Measurements from ENCODE around the gene DNAJC7. TPM values are rescaled to one million over a fixed set of nuclear protein-coding genes. Genes with fewer than 3 reads are reported as not detected.

DNAJC7 gene
- total RNA-seq, 1 donor from 2014 or later = 95.0 TPM

GRCh38 chr17:41987642-41988041 is 29.6 kb downstream of the DNAJC7 start:
- intact Hi-C loops (cut with DNase I) = no loop called here
- no peak for ATAC-seq
- peak; percentile 23 for DNase-seq (ENCODE audit: low spot score)

- ATAC-seq = no peak
- intact Hi-C loops (cut with DNase I) = no loop called here
- no peak for DNase-seq (ENCODE audit: low spot score)
Measured at GRCh38 chr17:41986634-41987033, 30.6 kb downstream of the DNAJC7 start.

GRCh38 chr17:41985919-41986318 is 31.3 kb downstream of the DNAJC7 start:
- ATAC-seq = no peak
- DNase-seq (ENCODE audit: low spot score) = no peak
- intact Hi-C loops (cut with DNase I) = no loop called here

GRCh38 chr17:41984454-41984853 is 32.8 kb downstream of the DNAJC7 start:
- DNase-seq (ENCODE audit: low spot score) (peak; percentile 45), ATAC-seq (no peak)
- intact Hi-C loops (cut with DNase I) = no loop called here

GRCh38 chr17:41982026-41982760 is 35.0 kb downstream of the DNAJC7 start:
- ATAC-seq (no peak), DNase-seq (ENCODE audit: low spot score) (peak; percentile 34)

GRCh38 chr17:41977991-41978390 is 39.2 kb downstream of the DNAJC7 start:
- ATAC-seq (no peak), DNase-seq (ENCODE audit: low spot score) (no peak)
- intact Hi-C loops (cut with DNase I) = no loop called here

More at GRCh38 chr17:41982026-41982760, 35.0 kb downstream of the DNAJC7 start:
- intact Hi-C loops (cut with DNase I) = no loop called here

GRCh38 chr17:41976142-41976768 is 41.0 kb downstream of the DNAJC7 start:
- peak; percentile 79 for ATAC-seq
- no peak for DNase-seq (ENCODE audit: low spot score)
- intact Hi-C loops (cut with DNase I) = no loop called here

- ATAC-seq = no peak
- no peak for DNase-seq (ENCODE audit: low spot score)
- intact Hi-C loops (cut with DNase I) = no loop called here
Measured at GRCh38 chr17:41975099-41976083, 41.8 kb downstream of the DNAJC7 start.

GRCh38 chr17:41974658-41975057 is 42.6 kb downstream of the DNAJC7 start:
- ATAC-seq = no peak
- no peak for DNase-seq (ENCODE audit: low spot score)
- intact Hi-C loops (cut with DNase I) = no loop called here

- no peak for DNase-seq (ENCODE audit: low spot score)
- intact Hi-C loops (cut with DNase I) = no loop called here
- ATAC-seq = no peak
Measured at GRCh38 chr17:41974031-41974430, 43.2 kb downstream of the DNAJC7 start.

GRCh38 chr17:41973408-41973811 is 43.8 kb downstream of the DNAJC7 start:
- intact Hi-C loops (cut with DNase I) = no loop called here
- ATAC-seq = no peak
- DNase-seq (ENCODE audit: low spot score) = no peak

GRCh38 chr17:41972571-41973407 is 44.5 kb downstream of the DNAJC7 start:
- intact Hi-C loops (cut with DNase I) = no loop called here
- ATAC-seq (peak; percentile 23), DNase-seq (ENCODE audit: low spot score) (no peak)

GRCh38 chr17:41971721-41972523 is 45.3 kb downstream of the DNAJC7 start:
- no peak for ATAC-seq
- intact Hi-C loops (cut with DNase I) = no loop called here
- DNase-seq (ENCODE audit: low spot score) = no peak

- ATAC-seq = no peak
- no peak for DNase-seq (ENCODE audit: low spot score)
- intact Hi-C loops (cut with DNase I) = no loop called here
Measured at GRCh38 chr17:41970901-41971331, 46.3 kb downstream of the DNAJC7 start.

GRCh38 chr17:41968676-41969075 is 48.6 kb downstream of the DNAJC7 start:
- DNase-seq (ENCODE audit: low spot score) = no peak
- intact Hi-C loops (cut with DNase I) = no loop called here
- no peak for ATAC-seq

- ATAC-seq = no peak
- intact Hi-C loops (cut with DNase I) = loop anchor here (2.0 kb wide), 1 partner anchor 41 kb away; no protein-coding TSS in a partner anchor
- no peak for DNase-seq (ENCODE audit: low spot score)
Measured at GRCh38 chr17:41967921-41968578, 49.2 kb downstream of the DNAJC7 start.
